ENCODE data around the gene RNU6-7. TPM values are rescaled to one million over a fixed set of nuclear protein-coding genes. Genes with fewer than 3 reads are reported as not detected.

RNU6-7 gene
- total RNA-seq = not detected in 2 replicates

GRCh38 chr14:32201816-32202490, at the start of gene RNU6-7:
TSS of gene RNU6-7 (plus strand) at chr14:32202045.

GRCh38 chr14:32202998-32203882, 1.4 kb downstream of the RNU6-7 start, which contains the start of gene RNU6-8:
TSS of gene RNU6-8 (minus strand) at chr14:32203269.

Other genes starting within 250 kb of the RNU6-7 start
- gene ARHGAP5, start 124.7 kb upstream of the RNU6-7 start, total RNA-seq = 140 and 183 TPM in 2 replicates
- not detected in 2 replicates for gene RNU6-8, start 1.2 kb downstream of the RNU6-7 start, total RNA-seq
- gene AKAP6, start 127.3 kb downstream of the RNU6-7 start, total RNA-seq = 1.2 and 5.3 TPM in 2 replicates

Data from smooth muscle cell of the umbilical artery (primary cell).